HG02970 (cell line): ENCODE results near the gene DGUOK.
"Not testable (repeated sequence)": the region's sequence is repeated elsewhere in the genome, so short reads cannot be mapped to it uniquely, and the experiment has no call there.

Experiments
- ATAC-seq: cut with Tn5 transposase; IDR thresholded peaks from one replicate; pipeline ENCODE4 v1.9.1; 2021; ENCODE audit warnings: mild to moderate bottlenecking, moderate library complexity, moderate number of reproducible peaks; ENCODE audit not compliant: unreplicated experiment, low FRiP score

DGUOK gene

DNA sequence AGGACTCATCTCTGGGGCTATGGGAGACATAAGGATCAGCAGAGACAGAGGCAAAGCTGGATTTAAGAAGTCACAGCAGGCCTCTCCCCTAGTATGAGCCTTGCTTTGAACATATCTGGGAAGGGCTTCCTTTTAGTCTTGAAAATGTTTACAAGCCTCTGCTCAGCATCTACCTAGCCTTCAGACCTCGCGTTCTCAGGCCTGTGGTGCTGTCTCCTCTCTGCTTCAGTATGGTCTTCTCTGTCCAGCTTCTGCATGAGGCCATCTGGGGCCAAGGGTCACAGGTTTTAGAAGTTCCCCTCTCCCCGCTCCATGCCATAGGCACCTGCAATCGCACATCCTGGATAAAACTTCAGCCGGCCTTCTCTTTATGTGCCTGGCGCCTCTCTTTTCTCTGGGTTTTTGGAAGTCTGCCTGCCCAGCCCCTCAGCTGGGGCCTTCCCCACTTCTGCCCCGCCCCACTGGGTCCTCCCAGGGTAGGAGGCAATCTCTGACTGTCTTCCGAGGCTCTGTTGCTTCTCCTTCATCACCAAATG is 26.8 kb upstream of the DGUOK start:
- no peak for ATAC-seq

DNA sequence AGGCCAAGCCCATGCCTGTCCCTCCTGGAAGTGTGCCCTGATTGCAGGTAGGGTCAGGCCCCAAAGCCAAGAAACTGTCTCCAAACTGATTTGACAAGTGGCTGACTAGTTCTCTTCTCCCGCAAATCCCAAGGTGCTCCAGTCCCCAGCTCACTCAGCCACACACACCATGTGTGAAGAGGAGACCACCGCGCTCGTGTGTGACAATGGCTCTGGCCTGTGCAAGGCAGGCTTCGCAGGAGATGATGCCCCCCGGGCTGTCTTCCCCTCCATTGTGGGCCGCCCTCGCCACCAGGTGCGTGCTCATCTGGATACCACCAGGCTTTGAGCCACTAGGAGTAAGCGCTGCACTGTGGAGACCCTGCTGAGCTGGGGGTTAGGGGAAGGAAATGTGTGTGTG is 25.5 kb upstream of the DGUOK start:
- ATAC-seq, result no peak

DNA sequence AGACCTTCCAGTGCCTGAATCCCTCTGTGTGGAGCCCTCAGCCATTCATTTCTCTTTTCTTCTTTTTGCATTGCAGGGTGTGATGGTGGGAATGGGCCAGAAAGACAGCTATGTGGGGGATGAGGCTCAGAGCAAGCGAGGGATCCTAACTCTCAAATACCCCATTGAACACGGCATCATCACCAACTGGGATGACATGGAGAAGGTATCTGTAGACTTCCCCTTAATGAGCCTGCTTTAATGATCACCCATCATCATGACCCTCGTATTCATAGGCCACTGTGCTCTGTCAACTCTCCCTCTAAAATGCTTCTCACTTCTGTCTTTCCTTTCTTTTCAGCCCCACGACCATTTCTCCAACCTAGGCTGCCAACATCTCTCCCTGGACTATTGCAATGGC is 24.4 kb upstream of the DGUOK start:
- no peak for ATAC-seq

DNA sequence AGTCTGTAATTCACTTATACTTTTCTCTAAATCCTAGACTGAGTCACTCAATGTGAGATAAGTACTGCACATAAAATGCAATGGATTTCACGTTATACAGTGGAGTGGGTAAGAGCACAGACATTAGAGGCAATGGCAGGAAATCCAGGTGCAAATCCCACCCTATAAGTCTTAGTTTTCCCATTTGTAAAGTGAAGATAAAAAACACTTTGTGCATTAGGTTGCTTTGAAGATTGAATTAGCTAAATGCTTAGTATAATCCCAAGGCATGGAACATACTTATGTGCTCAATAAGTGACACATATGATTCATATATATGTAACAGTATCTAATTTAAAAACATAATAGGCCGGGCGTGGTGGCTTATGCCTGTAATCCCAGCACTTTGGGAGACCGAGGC is 23.4 kb upstream of the DGUOK start:
- ATAC-seq, result no peak

DNA sequence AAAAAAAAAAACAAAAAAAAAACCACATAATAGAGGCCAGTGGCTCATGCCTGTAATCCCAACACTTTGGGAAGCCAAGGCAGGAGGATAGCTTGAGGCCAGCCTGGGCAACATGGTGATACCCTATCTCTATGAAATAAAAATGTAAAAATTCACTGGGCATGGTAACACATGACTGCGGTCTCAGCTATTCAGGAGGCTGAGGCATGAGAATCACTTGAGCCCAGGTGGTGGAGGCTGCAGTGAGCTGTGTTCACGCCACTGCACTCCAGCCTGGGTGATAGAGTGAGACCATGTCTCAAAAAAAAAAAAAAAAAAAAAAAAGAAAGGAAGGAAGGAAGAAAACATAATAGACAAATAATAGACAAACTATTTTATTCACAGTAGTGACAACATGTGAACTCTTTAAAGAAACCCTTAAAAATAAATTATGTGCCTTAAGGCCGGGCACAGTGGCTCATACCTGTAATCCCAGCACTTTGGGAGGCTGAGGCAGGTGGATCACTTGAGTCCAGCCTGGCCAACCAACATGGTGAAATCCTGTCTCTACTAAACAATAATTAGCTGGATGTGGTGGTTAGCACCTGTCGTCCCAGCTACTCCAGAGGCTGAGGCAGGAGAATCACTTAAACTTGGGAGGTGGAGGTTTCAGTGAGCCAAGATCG is 22.6 kb upstream of the DGUOK start:
- ATAC-seq, result not testable (repeated sequence)

DNA sequence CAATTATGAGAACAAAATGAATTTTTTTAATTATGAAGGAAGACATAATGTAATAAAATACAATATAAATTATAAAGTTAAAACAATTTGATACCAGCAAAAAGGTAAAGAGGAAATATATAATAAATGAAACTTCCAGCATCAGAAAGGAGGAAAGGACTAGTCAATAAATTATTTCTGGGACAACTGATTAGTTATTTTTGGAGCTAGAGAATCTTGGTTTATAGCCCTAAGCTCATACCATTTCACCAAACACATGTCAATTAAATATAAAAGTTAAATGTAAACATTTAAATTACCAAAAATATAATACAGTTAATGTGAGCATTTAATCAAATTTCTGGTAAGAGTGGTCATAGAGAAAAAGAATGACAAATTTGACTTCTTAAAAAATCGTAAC is 21.7 kb upstream of the DGUOK start:
- ATAC-seq, result no peak

DNA sequence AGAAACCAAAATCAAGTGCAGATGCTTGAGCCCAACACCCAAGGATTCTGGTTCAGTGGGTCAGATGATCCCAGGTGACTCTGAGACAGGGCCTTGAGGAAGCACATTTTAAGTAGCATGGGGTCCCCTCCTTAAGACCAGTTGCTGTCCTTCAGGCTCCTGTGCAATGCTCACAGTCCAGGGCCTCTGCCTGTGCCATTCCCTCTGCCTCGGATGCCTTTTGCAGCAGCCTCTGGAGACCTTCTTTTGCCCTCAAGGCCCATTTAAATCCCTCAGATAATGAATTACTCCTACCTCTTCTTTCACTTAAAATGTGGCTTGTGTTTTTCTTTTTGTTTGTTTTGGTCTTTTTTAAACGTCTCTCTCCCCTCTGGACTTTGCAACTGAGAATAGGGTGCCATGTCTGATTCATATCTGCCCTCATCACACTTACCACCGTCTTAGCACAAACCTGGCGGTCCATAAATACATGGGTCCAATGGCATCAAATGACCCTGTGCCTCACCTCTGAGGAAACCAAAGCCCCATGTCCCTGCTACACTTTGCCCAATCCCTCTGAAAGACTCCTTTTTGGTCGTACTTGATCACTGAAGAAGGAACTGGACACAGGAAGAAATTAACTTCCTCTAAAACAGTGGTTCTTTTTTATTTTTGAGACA is 19.7 kb upstream of the DGUOK start:
- no peak for ATAC-seq

DNA sequence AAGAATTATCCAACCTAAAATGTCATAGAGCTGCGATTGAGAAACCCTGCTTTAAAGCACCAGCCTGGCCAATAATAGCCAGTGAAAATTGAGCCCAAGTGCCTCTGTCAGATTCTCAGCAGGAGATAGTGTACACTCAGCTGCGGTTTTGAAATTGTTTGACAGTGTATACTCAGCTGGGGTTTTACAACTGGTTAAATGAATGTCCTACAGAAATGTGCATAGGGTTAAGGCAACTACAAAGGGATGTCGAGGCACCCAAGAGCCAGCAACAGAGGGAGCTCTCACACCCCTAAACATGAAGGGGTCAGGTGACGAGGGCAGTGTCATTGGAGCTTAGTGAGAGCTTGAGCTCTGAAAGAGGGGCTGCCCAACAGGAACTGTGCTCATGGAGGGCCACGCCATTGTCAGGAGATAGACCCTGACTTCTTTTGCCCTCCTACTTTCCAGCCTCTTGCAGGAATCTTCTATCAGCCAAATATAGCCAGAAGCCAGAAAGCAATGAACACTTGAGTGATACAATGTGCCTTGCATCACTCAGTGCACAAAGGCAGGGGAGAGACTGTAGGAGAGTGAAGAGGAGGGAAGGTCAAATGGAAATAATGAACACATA is 18.7 kb upstream of the DGUOK start:
- no peak for ATAC-seq

DNA sequence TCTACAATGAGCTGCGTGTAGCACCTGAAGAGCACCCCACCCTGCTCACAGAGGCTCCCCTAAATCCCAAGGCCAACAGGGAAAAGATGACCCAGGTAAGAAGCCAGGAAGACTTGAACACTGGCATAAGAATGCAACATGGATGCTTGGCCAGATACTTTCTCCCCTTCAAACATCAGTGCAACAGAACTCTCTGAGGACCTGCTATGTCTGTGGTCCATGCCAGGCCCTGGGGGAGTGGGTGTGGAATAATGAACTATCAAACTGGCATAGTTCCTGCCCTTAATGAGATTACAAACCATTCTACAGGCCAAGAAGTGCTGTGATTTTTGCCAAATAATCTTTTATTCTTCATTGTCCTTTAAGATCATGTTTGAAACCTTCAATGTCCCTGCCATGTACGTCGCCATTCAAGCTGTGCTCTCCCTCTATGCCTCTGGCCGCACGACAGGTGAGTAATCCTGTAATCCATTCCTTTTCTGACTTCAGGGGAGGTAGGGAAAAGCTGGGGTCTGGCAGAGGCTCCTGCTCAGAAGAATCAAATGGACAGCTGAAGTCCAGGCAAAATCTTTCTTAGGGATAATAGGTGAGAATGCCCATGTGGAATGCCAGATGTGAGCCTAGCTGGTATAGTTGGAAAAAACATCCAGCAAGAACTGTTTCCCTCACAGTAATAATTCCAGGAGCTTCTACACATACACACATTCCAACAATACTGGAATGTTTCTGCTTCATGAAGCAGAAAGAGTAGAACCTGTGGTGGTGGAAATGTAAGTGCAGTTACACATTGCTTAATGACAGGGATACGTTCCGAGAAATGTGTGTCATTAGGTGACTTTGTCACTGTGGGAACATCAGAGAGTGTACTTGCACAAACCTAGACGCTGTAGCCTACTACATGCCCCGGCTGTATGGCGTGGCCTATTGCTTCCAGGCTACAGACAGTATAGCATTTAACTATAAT is 17.7 kb upstream of the DGUOK start:
- ATAC-seq, result no peak

DNA sequence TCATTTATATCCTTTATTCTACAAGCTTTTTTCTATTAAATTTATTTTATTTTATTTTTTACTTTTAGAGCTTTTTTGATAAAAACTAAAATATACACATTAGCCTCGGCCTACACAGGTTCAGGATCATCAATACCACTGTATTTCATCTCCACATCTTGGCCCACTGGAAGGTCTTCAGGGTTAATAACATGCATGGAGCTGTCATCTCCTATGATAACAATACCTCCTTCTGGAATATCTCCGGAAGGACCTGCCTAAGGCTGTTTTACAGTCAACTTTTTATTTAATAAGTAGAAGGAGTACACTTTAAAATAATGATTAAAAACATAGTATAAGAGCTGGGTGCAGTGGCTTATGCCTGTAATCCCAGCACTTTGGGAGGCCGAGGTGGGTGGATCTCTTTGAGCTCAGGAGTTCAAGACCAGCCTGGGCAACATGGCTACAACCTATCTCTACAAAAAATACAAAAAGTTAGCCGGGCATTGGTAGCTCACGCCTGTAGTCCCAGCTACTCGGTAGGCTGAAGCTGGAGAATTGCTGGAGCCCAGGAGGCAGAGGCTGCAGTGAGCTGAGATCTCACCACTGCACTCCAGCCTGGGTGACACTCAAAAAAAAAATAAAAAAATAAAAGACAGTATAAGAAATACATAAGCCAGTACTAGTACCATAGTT is 15.7 kb upstream of the DGUOK start:
- no peak for ATAC-seq

DNA sequence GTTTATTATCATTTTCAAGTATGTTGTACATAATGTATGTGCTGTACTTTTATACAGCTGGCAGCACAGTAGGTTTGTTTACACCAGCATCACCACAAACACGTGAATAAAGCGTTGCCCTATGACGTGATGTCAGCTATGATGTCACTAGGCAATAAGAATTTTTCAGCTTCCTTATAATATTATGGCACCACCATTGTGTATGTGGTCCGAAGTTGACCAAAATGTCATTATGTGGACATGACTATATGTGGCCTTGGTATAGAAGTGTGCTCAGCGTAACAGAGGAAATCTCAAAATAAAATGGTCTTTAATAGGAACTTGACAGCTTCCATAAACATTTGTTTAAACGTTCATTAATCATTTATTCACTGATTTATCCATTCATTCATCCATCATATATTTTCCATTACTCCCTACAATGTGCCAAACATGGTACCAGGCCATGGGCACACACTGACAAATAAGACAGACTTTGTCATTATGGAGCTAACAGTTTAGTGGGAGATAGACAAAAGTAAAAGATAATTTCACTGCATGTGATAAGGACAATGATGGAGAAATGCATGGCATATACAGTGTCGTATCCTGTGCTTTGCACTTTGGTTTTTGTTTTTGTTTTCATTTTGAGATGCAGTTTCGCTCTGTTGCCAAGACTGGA is 15.0 kb upstream of the DGUOK start:
- no peak for ATAC-seq

DNA sequence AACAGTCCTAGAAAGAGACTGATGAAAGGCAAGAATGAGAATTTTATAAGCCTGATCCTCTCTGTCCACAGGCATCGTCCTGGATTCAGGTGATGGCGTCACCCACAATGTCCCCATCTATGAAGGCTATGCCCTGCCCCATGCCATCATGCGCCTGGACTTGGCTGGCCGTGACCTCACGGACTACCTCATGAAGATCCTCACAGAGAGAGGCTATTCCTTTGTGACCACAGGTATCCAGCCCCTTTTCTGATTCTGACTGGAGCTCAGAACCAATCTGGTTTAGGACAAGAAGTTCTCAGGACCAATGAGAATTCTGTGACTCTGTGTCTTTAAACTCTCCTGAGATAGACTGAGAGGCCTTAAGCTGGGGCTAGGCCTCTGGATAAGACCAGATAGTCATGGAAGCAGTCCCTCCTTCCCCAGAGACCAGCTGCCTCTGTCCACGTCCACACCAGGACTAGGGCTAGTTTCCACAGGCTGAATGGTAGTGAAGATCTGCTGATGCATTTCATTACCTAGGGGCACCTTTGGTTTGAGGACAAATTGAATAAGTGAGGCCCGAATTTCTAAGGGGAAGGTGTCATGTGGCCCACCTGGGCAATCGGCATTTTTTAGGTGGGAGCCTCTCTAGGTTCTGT is 13.1 kb upstream of the DGUOK start:
- ATAC-seq, result no peak

DNA sequence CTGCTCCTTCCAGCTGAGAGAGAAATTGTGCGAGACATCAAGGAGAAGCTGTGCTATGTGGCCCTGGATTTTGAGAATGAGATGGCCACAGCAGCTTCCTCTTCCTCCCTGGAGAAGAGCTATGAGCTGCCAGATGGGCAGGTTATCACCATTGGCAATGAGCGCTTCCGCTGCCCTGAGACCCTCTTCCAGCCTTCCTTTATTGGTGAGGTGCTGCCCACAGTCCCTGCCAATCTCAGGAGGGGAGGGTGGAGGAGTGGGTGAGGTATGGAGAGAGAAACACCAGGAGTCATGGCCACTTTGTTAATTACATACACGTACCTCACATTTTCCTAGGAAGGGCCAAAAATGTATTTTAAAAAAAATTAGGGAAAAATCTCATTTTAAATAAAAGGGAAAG is 12.0 kb upstream of the DGUOK start:
- ATAC-seq, result no peak

DNA sequence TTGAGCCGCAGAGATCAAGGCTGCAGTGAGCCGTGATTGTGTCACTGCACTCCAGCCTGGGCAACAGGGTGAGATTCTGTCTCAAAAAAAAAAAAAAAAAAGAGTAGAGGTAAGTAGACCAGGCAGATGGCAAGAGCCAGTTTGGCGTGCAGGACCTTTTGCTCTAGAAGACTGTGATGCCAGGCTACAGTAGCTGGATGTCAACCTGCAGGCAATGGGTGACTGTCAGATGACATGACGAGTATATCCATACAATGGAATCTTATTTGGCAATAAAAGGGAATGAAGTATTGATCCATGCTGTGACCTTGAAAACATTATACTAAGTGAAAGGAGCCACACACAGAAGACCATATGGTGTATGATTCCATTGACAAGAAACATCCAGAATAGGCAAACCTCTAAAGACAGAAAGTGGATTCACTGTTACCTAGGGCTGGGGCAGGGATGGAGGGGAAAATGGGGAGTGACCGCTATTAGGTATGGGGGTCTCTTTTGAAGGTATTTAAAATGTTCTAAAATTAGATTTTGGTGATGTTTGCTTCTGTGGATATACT is 11.2 kb upstream of the DGUOK start:
- no peak for ATAC-seq

DNA sequence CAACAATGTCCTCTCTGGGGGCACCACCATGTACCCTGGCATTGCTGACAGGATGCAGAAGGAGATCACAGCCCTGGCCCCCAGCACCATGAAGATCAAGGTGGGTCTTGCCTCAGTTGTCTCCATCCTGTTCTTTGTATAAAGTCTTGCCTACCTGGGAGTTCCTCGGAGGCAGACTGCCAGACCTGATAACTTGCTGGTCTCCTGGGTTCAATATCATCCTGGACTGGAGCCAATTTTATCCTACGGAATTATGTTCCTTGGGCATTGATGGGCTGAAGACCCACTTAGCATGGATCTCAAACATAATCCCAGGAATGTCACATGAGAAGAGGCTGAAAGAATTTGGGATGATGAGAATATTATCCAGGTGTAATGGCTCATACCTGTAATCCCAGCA is 10.0 kb upstream of the DGUOK start:
- ATAC-seq, result no peak

DNA sequence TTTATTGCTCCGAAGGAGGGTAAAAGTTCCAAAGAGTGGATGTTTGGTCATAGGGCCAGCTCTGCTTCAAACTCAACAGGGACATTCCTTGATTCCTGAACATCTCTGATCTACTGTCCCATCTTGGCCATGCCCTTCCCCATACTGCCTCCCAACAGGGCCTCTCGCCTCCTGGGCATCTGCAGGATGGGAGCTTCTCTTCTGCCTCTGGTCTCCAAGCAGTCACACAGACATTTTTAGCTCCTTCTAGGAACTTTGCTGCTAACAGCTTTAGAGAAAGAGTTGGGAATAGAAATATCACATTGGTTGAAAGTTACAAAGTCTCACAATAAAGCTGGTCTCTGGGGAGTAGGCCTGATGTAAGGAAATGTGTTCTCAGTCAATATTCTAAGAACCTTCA is 9.4 kb upstream of the DGUOK start:
- no peak for ATAC-seq

DNA sequence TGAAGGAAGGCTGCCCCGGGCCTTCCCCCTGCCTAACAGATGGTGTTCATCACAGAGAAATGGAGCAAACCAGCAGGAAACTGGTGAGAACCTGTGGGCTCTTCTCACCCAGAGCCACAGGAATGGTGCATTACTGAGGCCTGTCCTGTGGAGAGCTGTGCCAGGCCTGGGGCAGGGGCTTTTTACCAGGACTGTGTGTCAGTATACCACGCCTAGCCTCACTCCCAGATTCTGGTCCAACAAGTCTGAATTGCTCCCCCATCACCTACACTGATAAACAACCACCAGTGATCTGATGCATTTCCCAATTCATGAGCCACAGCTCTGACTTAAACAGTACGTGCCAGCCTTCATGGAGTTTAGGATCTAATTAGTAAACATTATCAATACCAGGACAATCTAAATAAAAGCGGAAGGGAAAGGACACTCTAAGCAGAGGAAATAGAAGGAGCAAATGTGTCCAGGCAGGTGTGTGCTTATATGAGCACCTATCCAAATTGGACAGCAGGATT is 8.9 kb upstream of the DGUOK start:
- no peak for ATAC-seq

DNA sequence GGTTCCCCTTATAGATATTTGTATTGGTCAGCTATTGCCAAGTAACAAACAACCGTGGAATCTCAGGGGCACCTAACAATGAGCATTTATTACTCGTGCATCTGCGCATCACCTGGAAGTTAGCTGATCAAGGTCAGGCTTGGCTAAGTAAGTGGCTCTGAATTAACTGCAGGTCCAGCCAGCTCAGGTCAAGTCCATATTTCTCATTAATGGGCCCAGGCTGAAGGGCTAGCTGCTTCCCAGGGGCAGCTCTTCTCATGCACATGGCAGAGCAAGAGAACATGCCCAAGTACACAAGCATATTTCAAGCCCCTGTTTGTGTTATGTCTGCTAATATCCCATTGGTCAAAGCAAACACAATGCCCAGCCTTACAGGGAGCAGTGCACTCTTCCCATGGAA is 7.8 kb upstream of the DGUOK start:
- no peak for ATAC-seq
